Measurements from ENCODE around the gene ATF6.

DNA sequence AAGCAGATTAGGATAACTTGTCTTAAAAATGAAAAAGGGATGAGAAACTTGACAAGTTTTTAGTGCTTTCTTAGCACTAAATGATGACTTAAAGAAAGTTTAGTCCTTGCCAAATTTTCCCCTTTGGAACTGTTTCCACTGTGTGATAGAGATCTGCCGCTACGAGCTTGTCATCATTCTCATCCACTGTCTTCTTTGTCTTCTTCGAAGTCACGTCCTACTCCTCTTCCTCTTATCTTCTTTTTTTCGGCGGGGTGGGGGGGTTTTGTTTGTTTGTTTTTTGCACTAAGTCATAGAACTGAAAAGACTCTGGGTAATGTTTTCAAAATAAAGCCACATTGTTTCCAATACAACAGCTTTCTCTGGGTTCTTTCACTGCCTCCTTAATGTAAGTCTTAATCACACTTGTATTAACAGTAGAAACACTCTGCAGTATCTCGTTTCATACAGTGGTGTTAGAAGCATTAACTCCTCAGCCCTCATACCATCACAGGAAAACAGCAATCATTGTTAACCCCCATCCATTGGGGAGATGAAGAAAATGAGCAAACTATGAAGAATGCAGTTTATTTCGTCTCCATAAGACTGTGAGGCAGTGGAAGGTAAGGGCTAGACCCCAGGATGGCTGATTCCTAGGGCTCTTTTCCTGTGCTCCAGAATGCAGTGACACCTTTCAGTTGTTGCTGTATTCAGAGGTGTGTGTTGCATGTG, 175.8 kb downstream of the ATF6 start:
- TF ChIP-seq CTCF (conservative IDR thresholded peaks at IDR 0.05) (no peak), ZFX (IDR thresholded peaks at IDR 0.05) (no peak)

Measured in C4-2B (cell line).